ENCODE measurements around the gene GEMIN5. TPM values are rescaled to one million over a fixed set of nuclear protein-coding genes. Genes with fewer than 3 reads are reported as not detected.
A peak's percentile ranks its signal among the peaks of the same experiment; 100 is the strongest.

Gene GEMIN5
- total RNA-seq, 4 donors from 2014 or later: 16.7 to 20.5 (median 18.9) TPM

DNA sequence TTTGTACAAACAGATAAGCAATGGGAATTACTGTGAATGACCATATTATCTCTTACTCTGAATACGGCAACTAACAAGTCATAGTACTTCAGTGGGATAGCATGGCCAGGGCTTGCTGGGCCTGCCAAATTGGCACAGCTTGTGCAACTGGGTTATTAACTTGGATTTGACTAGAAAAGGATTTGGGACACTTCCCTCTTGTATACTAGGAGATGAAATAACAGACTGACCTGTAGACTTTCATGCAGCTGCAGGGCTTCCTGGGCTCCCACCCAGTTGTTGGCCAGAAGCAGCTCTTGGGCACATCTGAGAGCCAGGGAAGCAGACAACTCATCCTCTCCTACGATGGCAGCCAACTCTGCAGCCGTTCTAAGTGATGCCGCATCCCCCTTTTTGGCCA, 39.8 kb downstream of the GEMIN5 start:
- no peak overlapping the region for H3K4me3 ChIP-seq (ENCODE audit: low read depth, poor library complexity, severe bottlenecking)
- intact Hi-C loops (cut with DNase I; ENCODE audit: low total_unique reads): no loop called here
- TF ChIP-seq POLR2A (IDR thresholded peaks at IDR 0.05): no peak
- TF ChIP-seq, protein P1, sequence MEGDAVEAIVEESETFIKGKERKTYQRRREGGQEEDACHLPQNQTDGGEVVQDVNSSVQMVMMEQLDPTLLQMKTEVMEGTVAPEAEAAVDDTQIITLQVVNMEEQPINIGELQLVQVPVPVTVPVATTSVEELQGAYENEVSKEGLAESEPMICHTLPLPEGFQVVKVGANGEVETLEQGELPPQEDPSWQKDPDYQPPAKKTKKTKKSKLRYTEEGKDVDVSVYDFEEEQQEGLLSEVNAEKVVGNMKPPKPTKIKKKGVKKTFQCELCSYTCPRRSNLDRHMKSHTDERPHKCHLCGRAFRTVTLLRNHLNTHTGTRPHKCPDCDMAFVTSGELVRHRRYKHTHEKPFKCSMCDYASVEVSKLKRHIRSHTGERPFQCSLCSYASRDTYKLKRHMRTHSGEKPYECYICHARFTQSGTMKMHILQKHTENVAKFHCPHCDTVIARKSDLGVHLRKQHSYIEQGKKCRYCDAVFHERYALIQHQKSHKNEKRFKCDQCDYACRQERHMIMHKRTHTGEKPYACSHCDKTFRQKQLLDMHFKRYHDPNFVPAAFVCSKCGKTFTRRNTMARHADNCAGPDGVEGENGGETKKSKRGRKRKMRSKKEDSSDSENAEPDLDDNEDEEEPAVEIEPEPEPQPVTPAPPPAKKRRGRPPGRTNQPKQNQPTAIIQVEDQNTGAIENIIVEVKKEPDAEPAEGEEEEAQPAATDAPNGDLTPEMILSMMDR (IDR thresholded peaks at IDR 0.05): no peak
- DNase-seq (ENCODE audit: low spot score in 2 of 2): peak; percentile 55 to 83
- 69 to 86% methylated on average over 4 of the region's 4 CpGs for WGBS, 2 donors

DNA sequence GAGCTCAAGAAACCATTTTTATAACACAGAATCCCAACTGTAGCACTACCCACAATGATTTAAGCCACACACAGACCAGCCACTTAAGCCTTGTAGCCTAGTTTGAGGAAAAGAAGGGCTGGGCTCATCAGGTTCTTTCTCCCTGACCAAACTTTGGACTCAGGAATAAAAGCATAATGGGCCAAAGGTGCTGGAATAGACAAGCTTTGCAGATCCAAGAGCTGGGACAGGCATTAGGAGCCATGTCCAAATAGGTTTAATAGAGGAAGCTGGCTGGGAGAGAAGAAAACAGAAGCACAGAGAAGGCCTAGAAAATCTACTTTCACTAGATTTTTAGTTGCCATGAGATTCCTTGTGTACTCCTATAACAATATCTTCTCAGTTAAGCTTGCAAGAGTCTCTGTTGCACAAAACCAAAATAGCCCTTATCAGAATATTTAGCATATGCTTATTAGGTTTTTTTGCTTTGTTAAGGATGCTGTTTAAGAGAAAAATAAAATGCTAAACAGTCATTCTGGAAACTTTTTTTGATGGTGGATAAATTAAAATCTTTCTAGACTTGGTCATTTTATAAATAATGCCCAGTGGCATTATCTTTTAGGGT, 41.3 kb downstream of the GEMIN5 start:
- intact Hi-C loops (cut with DNase I; ENCODE audit: low total_unique reads): no loop called here
- TF ChIP-seq, protein P1 (IDR thresholded peaks at IDR 0.05): no peak
- TF ChIP-seq POLR2A (IDR thresholded peaks at IDR 0.05): no peak
- no peak for DNase-seq (ENCODE audit: low spot score in 2 of 2)
- no peak overlapping the region for H3K4me3 ChIP-seq (ENCODE audit: low read depth, poor library complexity, severe bottlenecking)

DNA sequence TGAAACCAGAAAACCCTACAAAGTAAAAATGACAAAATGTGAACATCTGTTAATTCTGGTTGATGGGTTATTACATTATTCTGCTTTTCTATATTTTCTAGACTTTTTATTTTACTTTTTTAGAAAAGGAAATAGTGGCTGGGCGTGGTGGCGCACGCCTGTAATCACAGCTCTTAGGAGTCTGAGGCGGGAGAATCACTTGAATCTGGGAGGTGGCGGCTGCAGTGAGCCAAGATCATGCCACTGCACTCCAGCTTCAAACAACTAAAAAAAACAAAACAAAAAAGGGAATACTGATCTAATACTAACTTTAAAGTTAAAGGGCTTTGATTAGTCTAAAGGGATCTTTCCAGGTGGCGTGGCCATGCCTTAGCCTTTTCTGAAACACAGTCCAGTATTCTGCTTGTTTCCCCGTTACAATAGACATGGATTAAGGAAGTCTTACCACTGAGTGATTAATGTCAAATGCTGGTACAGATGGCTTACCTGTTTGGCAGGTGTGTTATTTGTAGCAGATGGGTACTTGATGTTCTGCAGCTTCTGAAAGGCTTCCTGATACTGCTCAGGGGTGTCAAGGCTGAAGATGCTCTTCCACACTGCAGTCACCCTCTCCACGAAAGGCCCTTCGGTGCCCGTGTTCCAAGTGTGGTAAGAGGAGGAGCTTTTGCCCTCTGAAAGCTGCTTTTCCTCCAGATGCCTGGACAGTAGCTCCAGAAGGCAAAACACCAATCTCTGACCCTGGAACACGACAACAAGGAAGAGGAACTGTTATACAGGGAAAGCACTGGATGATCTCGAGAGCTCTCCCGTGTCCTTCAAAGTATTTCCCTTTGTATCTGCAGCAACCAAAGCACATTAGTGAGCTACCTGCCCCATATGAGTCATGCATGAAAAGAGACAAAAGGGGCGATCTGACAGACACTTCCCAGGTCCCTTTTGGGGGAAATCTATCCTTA, 42.1 kb downstream of the GEMIN5 start:
- peak in 1 of 2 donors; percentile 69 for DNase-seq (ENCODE audit: low spot score in 2 of 2)
- H3K4me3 ChIP-seq (ENCODE audit: low read depth, poor library complexity, severe bottlenecking): no peak overlapping the region
- WGBS, 2 donors: 87% methylated on average over 14 of the region's 14 CpGs
- intact Hi-C loops (cut with DNase I; ENCODE audit: low total_unique reads): no loop called here
- TF ChIP-seq POLR2A (IDR thresholded peaks at IDR 0.05): no peak
- TF ChIP-seq, protein P1 (IDR thresholded peaks at IDR 0.05): no peak

DNA sequence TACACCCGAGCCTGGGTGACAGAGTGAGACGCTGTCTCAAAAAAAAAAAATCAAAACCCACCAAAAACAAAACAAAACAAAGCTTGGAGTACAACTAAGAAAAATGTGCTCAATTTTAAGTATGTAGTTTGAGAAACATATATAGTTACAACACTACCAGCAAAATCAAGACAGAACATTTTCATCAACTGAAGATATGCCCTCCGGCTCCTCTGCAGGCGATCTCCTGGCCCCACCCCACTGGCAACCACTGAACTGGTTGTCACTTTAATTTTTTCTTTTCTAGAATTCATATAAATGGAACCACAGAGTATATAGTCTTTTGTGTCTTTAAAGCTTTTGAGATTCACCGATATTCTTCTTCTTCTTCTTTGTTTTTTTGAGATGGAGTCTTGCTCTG, 44.6 kb downstream of the GEMIN5 start:
- intact Hi-C loops (cut with DNase I; ENCODE audit: low total_unique reads): no loop called here
- no peak overlapping the region for H3K4me3 ChIP-seq (ENCODE audit: low read depth, poor library complexity, severe bottlenecking)
- no peak for DNase-seq (ENCODE audit: low spot score in 2 of 2)
- no peak for TF ChIP-seq POLR2A (IDR thresholded peaks at IDR 0.05)
- TF ChIP-seq, protein P1 (IDR thresholded peaks at IDR 0.05): no peak
- WGBS, 2 donors: 76 to 87% methylated on average over 5 of the region's 5 CpGs

DNA sequence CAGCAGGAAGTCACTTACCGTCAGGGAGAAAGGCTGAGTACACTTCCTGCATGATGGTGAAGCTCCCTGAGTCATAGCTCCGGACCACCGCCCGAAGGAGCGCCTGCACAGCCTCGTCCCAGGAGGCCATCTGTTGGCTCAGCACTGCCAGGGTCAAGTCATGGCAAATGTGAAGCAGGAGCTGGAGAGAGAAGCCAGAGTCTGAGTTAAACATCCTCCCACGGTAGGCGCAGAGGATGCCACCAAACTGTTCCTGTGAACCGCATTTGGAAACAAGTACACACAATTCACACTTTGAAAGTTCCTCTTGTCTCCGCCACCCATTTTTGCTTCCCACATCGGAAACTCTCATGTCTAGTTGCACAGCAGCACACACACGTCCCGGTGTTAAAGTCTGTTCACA, 45.6 kb downstream of the GEMIN5 start:
- WGBS, 2 donors: 73 to 78% methylated on average over 13 of the region's 13 CpGs
- TF ChIP-seq, protein P1 (IDR thresholded peaks at IDR 0.05): no peak
- no peak for TF ChIP-seq POLR2A (IDR thresholded peaks at IDR 0.05)
- no peak overlapping the region for H3K4me3 ChIP-seq (ENCODE audit: low read depth, poor library complexity, severe bottlenecking)
- intact Hi-C loops (cut with DNase I; ENCODE audit: low total_unique reads): no loop called here
- peak in 1 of 2 donors; percentile 74 for DNase-seq (ENCODE audit: low spot score in 2 of 2)
